GM19193 (cell line): ENCODE data around the gene REXO4.
A peak's percentile ranks its signal among the peaks of the same experiment; 100 is the strongest.

Experiments used
- POLR2A ChIP-seq: IDR thresholded peaks from 4 replicates; pipeline ENCODE4 v1.6.1; 2011; ENCODE audit not compliant: insufficient read depth, insufficient read length; ENCODE audit errors: extremely low read depth

REXO4 gene

GRCh38 chr9:133389025-133389557, 28.7 kb downstream of the REXO4 start:
- no peak for TF ChIP-seq POLR2A

DNA sequence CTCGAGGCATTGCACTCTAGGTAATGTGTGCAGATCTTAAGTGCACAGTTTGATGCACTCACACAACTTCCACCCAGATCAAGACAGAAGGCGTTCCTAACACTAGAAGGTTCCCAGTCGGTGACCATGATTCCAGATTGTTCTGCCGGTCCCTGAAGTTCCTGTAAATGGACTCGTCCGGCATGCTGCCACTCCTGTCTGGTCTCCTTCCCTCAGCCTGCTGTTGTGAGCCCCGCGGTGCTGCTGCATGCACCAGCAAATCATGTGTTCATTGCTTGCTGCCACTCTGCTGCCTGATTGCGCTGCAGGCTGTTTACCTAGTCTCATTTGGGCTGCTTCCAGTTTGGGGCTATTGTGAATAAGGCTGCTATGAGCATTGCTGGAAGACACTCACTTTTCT, 30.1 kb downstream of the REXO4 start:
- no peak for TF ChIP-seq POLR2A

DNA sequence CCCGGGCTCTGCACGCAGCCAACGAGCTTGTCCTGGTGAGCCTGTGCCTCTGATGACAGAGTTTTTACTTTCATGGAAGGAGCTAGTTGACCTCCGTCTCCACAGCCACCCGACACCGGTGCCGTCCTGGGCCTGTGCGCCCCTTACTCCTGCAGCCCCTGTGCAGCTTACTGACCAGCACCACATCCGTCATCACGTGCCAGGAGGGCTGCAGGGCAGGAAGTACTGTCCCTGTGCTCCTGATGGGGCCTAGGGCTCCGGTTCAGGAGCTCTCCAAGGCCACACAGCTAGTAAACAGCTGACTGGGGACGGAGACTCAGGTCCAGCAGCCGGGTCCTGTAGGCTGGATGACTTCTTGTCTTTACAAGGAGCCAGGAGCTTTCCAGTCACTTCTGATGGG, 31.5 kb downstream of the REXO4 start:
- TF ChIP-seq POLR2A, result no peak

DNA sequence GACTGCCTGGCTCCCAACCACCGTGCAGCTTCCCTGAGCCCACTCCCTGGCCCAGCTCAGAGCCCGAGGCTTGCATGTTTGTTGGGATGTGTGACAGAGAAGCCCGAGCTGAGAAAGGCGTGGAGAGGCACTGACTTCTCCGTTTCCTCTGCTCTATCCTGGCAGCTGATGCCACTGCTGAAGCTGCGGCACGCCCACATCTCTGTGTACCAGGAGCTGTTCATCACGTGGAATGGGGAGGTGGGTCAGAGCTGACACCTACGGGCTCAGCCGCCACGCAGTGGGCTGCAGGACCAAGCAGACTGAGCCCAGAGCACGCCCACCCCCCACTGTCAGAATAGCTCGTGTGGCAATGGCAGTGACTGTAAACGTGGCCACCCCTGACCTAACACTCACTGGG, 32.4 kb downstream of the REXO4 start:
- no peak for TF ChIP-seq POLR2A

- no peak for TF ChIP-seq POLR2A
Measured at GRCh38 chr9:133384736-133385321, 33.0 kb downstream of the REXO4 start.

- no peak for TF ChIP-seq POLR2A
Measured at GRCh38 chr9:133383438-133383837, 34.4 kb downstream of the REXO4 start.

DNA sequence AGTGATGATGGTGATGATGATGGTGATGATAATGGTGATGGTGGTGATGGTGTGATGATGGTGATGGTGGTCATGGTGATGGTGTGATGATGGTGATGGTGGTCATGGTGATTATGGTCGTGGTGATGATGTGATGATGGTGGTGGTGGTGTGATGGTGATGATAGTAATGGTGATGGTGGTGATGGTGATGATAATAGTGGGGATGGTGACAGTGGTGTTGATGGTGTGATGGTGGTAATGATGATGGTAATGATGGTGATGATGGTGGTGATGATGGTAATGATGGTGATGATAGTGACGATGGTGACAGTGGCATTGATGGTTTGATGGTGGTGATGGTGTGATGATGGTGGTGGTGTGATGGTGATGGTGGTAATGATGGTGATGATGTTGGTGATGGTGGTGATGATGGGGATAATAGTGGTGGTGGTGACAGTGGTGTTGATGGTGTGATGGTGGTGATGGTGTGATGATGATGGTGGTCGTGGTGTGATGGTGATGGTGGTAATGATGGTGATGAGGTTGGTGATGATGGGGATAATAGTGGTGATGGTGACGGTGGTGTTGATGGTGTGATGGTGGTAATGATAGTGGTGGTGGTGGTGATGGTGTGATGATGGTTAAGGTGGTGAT, 35.2 kb downstream of the REXO4 start:
- no peak for TF ChIP-seq POLR2A

GRCh38 chr9:133380734-133381133, 37.1 kb downstream of the REXO4 start:
- TF ChIP-seq POLR2A, result no peak

DNA sequence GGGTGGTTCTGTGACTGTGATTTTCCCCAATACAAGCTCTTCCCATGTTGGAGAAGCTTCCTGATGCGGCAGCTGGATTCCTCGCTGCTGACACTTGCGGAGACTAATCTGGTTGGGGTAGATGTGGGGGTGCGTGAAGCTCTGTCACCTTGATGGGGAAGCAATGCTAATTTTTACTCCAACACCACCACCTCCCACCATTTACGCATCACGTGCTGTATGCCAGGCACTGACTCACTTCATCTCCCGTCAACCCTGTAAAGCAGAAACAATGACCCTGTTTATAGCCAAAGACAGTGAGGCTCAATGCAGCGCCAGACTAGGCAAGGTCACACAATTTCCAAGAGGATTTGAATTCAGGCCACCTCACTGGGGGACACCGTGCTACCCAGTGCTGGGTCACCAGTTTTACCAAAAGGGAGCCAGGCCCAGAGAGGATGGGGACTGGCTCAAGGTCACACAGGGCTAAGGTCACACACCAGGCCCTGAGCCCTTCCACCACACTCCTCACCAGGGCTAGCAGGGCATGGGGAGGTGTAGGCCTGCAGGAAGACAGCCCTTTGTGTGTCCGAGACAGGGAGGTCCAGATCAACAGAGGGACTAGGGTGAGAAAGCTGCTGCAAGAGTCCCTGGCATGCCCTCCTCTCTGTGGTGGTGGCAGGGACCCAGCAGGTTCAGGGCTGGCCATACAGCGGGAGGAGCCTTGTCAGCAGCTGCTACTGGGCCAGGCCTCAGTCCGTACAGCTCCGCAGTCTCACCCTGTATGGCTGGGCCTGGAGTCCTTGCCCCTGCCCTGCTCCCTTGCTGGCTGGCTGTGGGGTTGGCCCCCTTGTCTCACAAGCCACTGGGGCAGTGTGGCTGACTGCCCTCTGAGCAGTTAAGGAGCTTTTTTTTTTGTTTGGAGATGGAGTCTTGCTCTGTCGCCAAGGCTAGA, 38.4 kb downstream of the REXO4 start:
- TF ChIP-seq POLR2A, result no peak

- no peak for TF ChIP-seq POLR2A
Measured at GRCh38 chr9:133378408-133378962, 39.3 kb downstream of the REXO4 start.

GRCh38 chr9:133377721-133378216, 40.0 kb downstream of the REXO4 start:
- no peak for TF ChIP-seq POLR2A

DNA sequence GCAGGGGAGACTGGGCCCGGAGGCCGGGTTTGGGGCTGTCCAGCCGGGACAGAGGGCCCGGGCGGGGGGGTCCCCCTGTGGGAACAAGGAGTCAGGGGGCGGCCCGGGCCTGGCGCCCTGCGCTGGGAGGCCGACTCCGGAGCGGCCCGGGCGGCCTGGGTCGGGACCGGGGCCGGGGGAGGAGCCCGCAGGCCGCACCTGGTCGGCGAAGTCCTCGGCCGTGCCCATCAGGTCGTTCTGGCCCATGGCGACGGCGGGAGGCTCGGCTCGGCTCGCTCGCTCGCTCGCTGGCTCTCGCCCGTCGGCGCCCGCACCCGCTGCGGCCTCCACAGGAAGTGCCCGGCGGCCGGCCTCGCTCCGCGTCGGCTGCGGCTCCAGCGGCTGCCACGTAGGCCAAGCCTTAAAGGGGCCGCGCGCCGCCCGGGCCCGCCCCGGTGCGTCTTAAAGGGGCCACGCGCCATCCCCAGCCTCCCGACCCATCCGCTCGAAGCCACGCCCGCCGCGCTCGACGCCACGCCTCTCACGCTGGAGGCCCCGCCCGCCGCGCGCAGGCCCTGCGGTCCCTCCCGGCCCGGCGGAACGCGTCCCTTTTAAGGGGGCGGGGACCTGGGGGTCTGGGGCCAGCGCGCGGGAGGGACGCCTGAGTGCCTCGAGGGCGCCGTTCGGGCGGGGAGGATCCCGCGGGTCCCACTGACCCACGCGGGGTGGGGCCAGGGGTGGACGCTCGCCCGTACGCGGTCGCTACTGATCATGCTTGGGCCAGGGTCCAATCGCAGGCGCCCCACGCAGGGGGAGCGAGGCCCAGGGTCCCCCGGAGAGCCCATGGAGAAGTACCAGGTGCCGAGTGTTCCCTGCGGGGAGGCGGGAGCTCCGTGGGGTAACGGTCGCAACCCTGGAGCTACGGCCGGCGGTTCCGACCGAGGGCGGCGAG, 41.8 kb downstream of the REXO4 start, which contains the start of the genes STKLD1 and SURF4:
Gene STKLD1 (plus strand): TSS at position 643 of the 931 bp plus-strand sequence. CDS start 108 bp downstream, at position 751.
Gene SURF4 (minus strand): TSS at position 337 of the 931 bp plus-strand sequence. CDS start 91 bp downstream, at position 246.
- TF ChIP-seq POLR2A, result peak; percentile 88

- no peak for TF ChIP-seq POLR2A
Measured at GRCh38 chr9:133375116-133375723, 42.6 kb downstream of the REXO4 start.

DNA sequence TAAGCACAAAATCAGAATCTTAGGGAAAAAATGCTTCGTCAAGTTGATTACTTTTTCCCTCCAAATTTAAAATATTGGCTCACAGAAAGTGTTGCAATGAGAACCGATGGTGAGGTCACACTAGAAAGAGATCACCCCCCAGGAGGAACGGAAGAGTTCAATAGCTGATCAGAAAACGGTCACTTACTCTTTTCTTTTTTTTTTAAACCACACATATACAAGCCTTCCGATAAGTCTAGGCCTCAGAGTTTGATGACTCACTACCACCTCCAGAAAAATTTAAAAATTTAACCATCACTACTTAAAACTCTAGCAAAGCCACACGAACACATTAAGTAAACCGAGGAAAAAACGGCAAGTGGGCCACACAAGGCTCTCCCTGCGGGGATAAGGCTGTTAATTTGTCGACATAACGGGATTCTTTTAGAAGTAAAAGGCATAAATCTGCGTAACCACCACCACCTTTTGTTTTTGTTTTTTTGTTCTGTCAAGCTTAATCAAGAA, 43.1 kb downstream of the REXO4 start:
- TF ChIP-seq POLR2A, result no peak

DNA sequence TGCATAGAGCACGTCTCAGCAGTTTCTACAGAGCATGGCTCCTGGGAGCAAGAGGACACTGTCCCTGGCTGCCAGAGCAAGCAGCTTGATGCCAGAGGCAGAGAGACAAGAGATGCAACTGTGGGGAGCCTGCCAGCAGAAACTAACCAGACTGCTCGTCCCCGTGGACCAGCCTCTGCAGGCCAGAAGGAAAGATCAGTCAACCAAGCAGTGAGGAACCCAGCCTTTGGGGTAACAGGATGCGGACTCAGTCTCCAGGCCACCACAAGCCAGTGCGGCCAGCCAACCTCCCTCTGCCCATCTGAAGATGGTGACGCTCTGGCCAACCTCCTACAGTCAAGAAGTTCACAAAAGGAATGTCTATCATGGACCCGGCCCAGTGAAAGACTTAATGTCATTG, 45.7 kb downstream of the REXO4 start:
- TF ChIP-seq POLR2A, result no peak
